NCI-H446 treated with DMSO at 0.1 percent for 48 hours (cell line): Measurements from ENCODE around the gene RAB28.

Source experiments
- DNase-seq: peaks from one replicate; lab custom pipeline; 2025; lab: John Stamatoyannopoulos, UW

The RAB28 gene

DNA sequence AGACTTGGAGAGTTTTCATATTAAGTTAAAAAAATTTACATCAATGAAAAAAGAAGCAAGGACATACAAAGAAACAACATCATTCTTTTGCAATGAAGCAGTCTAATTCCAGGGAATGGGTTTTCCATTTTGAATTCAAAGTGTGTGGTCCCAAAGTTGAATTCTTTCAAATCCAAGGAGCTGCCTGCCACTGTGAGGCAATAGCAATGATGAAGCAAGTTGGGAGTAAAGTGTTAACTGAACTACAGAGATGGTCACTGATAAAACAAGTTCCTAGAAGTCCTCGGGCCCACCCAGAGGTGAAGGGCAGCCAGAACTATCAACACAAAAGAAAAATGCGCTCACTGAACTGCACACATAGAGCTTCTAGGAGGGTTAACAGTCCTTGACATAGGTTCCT lies 115.9 kb downstream of the RAB28 start:
- no peak for DNase-seq

DNA sequence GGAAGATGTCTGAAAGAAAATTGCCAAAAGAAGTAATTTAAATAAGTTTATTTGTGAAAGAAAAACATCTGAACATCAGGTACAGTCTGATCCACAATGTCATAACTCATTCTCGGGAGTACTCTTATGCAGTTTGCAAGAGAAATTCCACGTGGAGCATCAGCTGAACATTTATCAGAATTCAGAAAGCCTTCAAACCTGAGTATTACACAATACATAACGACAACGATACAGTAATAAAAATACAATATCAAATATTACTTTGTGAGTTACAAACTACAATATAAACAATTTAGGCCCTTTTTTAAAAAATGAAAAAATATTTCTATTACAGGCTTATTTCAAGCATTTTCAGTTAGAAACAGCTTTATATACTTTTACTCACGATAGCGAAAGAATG lies 116.4 kb downstream of the RAB28 start:
- no peak for DNase-seq

DNA sequence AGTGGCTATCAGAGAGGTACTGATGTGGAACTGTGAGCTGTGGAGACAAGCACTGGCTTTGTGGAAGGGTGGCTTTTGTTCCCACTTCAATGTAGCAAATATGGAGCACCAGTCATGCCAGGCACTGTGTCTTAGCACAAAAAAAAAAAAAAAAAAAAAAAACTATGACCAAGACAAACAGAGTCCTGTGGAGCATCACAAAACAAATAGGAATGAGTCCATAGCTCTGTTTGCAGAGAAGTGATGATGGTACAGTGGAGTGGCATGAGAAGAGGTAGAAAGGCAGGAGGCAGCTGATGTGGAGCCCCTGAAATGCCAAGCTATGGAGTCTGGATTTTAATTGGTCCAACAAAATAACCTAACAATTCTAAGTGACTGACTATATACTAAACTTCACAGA lies 116.9 kb downstream of the RAB28 start:
- DNase-seq: no peak

DNA sequence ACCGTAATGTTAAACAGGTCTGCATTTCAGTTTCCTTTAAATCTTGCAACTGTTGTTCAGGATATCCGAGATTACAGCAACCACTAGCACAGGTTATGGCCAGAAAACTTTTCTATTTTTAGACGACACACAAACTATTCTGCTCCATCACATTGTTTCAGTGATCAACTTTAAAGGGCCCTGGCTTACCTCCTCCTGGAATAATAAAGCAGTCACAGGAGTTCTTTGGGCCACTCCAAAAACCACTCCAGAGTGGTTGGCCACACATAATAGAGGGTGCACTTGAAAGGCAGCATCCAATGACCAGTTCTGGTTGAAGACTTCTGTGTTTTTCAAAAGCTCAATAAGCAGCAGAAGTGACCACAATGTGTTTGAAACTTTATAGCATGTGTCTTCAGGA lies 118.9 kb downstream of the RAB28 start:
- no peak for DNase-seq

DNA sequence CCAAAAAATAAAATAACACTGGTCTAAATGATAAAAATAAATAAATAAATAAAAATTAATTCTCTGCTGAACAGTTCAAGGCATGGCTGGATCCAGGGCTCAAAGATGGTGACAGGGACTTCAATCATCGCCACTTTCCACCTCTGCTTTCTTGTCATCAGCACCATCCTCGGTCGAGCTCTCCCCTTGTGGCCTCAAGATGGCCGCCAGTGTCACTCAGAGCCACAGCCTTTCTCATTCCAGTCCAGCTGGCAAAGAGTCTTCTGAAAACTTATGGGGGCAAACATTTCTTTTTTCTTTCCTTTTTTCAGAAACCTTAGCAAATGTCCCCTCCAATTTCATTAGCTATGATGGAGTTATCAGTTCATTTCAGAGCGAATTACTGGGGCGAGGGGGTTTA lies 119.5 kb downstream of the RAB28 start:
- no peak for DNase-seq

DNA sequence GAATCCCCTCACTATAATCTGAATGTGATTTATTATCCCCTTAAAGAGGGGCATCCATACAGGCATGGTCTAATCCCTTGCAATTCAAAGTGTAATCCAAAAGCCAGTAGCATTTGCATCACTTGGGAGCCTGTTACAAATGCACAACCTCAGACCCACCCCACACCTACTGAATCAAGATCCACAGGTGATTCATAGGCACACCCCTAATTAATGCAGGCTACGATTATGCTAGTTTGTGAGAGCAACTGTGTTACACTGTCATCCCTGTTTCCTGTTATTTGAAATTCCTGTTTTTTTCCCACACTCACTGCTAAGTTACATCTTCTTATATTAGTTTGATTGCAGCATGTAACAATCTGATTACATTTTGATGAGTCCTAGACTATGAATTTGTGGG lies 120.0 kb downstream of the RAB28 start:
- DNase-seq: no peak

DNA sequence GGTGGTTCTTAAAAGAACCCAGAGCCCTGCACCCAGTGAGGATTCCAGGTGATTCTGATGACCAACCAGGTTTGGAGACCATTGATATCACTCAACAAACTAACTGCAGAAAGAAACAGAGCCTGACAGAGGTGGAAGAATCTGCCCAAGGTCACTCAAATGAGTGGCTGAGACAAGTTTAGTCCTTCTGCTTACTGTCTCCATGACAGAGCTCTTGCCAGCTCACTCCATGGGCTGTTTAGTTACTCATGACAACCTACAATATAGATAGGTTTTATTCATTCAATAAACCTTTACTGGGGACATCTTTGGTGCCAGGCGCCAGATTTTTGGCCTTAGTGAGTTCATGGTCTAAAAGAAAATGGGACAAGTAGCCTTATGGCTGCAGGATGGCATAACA lies 124.3 kb downstream of the RAB28 start:
- no peak for DNase-seq

DNA sequence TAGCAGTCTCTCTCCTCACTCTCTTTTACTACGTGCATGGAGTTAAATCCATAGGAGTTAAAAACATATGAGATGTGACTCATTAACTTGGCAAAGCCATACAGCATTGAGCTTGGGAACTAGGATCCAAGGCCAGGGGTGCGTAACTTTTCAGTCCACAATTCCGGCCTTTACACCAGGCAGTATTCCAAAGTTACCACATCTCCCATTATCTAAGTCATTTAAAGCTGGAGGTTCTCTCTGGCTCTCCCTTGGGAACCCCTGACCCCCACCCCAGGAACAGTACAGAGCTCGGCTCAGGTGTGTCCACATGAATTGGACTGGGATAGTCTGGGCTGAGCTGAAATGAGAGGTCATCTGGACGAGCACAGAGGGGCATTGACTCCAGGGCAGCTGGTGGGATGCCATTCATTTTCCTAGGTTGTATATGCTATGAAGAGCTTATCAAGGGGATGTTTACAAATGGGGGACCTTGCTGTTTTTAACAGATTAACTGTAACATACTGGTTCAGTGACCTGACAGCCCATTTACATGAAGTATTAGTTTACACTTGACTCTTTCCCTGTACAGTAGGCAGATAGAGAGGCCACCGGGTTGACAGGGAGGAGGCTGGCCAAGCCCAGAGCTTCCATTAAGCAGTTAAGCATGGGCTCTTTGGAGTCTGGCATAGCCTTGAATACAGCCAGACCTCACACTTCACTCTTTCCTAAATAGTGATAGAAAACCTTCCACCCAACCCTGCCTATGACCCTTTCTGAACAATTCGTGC lies 128.8 kb downstream of the RAB28 start:
- no peak for DNase-seq

DNA sequence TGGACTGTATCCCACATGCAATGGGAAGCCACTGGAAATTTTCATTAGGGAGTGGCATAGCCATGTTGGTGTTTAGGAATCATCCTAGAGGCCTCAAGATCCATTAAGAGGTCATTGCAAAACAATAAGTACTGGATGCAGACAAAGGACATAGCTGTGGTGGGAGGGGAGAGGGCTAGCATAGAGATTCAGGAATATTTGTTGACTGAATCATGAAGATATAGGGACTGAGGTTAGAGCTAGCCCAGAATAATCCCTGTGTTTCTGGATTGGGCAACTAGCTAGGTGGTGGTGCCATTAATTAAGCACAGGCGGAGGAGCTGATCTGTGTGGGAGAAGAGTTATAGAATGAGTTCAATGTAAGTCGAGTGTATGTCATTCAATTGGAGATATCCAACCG lies 135.0 kb downstream of the RAB28 start:
- DNase-seq: no peak

DNA sequence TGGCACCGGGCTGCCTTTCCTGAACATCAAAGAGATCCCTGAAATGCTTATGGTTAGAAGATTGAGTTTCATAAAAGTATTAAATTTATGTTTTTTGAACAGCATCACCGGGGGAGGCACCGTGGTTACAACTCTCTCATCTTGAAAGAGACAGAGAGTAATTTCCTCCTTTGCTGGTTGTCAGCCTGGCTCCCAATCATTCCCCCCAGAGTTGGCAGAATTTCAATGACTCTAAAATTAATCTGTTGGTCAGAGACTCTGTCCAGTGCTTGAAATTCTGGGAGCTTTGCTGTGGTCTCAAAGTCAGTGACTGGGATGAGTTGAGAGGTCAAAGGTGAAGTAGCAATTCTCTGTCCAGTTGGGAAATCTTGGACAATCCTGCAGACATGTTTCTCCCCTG lies 135.9 kb downstream of the RAB28 start:
- no peak for DNase-seq

DNA sequence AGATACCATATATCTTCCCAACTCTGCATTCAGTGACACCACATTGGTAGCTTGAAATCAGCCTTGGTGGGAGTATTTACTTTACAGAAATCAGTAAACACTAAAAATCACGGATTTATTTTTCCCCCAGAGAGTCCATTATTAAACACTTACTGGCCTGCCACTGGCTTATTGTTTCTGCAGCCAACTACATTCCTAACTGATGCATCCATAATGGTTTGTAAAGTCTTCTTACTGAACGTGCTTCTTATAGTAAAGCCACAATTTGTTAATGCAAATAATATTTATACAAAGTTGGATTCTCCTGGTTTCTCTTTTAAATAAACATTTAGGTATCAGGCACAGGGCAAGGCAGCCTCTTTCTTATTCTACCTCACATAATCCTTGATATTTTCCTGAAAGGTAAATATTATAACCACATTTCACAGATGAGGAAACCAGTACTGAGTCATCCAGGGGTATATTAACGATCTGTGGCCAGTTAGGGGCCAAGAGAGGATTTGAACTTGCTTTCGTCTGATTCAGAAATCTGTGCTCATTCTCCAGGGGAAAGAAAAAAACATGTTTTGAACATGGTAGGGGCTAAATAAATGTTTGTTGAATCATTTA lies 136.5 kb downstream of the RAB28 start:
- no peak for DNase-seq

DNA sequence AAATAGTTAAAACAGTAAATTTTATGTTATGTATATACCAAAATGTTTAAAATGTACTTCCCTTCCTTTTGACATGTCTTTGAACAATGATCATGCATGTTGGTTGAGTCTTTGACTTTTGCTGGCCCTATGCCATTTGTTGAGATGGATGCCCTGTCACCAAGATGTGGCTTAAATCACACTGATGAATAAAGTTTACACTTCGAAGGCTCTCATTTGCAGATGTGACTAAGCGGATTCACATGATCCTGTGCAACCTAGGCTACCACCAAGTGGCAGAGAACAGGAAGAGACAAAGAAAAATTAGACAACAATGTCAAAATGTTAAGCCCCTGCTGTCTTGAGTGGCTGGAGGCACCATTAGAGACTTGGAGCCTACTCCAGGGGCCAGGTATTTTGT lies 139.9 kb downstream of the RAB28 start:
- DNase-seq: no peak

DNA sequence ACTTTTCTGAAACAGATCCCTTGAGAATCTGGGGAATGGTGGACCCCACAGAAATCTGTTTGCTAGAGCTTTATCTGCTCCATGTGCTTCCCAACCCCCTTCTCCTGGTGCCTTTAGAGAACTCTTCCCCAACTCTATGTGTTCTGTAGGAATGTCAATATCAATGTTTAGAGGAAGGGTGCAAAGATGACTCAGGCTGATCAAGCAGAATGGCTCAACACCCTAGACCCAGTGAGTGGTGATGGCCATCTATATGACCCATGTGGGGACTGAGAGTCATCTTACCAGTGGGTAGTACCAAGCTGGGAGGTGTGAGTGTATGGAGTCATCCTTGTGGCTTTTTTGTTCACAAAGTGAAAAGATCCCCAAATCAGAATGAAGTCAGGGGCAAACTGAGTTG lies 143.5 kb downstream of the RAB28 start:
- DNase-seq: no peak

DNA sequence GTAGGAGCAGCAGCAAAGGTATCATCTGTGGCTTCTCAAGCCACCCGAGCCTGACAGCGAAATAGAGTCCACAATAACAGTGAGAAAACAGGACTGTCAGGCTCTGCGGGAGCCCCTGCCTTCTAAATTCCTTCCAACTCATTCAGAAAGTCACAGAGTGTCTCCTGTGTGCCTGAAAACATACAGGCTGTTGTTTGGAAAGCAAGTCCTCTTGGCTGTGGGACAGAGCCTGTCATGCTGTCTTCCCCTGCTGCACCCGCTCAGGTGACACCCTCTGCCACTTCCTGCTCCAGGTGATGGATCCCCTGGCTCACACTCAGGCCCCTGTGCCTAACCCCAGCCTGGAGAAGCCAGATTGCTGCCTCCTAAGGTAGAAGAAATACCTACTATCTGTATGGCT lies 152.3 kb downstream of the RAB28 start:
- DNase-seq: no peak

DNA sequence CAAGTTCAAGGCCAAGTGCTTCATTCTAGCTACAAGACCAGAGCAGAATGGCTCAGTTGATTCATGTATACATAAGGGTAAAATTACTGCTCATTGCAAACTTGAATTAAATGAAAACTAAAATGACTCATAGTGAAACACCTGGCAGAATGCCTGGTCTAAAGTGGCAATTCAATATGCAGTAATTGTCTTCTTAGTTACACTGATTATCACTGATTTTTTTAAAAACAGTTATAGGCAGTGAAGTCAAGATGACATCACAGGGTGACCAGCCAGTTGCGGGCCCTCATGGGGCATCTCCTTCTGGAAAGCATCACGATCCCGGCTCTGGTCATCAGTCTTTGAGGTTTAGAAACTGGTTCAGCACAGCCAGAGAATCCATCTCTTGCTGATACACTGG lies 154.2 kb downstream of the RAB28 start:
- DNase-seq: no peak

DNA sequence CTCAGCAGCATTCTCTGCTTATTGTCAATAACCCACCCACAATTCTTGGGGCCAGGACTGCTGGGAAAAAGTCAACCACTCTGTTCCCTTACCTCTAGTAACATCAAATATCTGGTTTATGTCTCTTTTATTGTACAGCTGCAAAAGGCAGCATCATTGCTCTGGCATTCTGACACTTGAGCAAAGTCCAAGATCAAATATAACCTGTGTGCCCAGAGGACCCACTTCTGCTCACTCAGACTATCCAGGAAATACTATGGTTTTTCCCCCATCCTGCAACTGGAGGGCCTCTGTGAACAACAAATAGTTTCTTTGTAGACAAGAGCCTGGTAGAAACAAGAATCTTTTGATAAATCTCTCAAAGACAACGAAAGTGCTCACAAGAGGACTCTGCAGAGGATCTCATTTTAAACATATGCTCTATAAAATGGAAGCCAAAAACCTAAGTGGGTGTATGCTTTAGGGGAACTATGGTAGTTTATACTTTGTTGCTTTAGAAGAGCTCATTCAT lies 154.7 kb downstream of the RAB28 start:
- no peak for DNase-seq

DNA sequence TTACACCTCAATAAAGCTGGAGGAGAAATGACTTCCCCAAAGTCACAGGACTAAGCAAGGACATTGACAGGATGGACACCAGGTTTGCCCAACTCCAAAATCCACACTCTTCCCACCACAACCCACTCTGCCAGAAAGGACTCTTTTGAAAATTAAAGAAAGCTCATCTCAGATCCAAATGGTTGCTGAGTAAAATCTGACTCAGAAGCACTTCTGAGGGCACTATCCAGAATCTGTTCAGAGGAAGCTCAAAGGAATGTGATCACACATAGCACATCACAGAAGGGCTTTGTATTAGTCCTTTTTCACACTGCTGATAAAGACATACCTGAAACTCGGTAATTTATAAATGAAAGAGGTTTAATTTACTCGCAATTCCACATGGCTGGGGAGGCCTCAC lies 155.5 kb downstream of the RAB28 start:
- DNase-seq: no peak

DNA sequence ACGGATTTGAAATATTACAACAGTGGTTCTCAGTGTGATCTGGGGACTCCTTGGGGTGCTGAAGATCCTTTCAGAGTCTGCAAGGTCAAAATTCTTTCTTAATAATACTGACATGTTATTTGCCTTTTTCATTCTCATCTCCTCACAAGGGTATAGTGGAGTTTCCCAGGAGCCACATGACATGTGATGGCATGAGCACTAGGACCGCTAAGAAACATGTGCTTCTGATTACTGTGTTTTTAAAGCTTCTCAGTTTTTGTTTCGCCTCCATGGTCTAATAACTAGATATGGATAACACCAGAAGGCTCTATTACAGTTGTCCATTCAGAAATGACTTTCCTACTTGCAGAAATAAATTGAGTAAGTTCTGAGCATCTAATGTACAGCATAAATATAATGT lies 156.1 kb downstream of the RAB28 start:
- no peak for DNase-seq

DNA sequence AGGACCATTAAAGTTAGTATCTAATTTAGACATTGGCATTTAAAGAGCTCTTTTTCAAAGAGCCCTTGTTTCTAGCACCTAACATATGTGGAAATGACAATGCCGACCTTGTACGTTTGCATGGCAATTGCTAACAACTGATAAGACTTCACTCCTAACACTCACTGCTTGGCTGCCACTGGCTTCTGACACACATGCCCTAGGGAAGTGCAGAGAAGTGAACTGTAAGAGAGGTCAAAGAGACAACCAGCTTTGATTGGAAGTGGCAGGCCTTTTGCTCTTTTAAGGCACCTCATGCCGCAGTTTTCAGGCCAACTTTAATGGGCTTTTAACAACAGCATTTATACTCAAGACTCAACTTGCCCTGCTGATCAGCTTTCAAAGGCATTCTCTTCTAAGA lies 158.4 kb downstream of the RAB28 start:
- no peak for DNase-seq

DNA sequence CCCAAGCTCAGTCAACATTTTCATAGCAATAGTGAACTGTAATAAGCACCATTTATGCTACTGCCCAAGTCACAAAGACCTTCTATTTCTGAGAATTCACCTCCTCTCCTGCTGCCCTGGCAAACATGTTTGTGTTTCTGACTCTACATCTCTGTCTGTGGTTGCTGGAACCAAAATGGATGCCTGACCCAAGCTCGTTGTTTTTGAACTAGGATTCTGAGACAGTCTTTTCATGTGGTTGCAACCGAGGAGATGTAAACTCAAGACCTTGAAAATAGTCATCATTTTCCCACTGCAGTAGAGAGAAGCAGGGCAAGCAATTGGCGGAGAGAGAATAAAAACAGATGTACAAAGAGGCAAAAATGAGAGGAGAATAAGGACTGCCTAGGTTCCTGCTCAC lies 160.2 kb downstream of the RAB28 start:
- no peak for DNase-seq

DNA sequence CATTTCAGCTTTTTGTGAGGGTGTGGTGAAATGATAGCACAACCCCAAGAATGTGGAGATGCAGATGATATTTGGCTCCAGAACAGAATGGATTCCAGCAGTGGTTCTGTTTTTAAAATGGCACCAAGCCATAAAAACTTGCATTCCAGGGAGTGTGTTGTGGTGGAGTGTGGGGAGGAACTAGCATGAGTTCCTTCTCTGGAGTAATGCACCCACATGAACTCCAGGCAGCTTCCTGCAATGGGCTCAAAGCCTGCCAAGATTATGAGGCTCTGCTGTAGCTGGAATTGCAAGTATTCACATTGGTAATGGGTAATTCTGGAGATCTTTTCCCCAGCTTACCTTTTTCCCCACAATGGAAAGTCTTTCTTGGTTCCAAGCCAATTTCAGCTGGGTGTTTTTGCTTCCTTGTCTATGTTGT lies 161.4 kb downstream of the RAB28 start:
- DNase-seq: no peak
